ENCODE measurements around the gene RPTOR. TPM values are rescaled to one million over a fixed set of nuclear protein-coding genes. Genes with fewer than 3 reads are reported as not detected.

RPTOR gene
- total RNA-seq, 1 experiment from 2014 or later = 66.7 TPM

- Mint-ChIP-seq H3K4me1 (ENCODE audit: low read depth, unreplicated experiment) (no peaks in the 10 kb centered on the region), H3K4me3 (ENCODE audit: unreplicated experiment) (no peak overlapping the region), H3K36me3 (ENCODE audit: insufficient read depth, unreplicated experiment) (peaks cover 22% of the 10 kb centered on the region), H3K27ac (ENCODE audit: unreplicated experiment) (no peak overlapping the region), H3K27me3 (ENCODE audit: insufficient read depth, unreplicated experiment) (no peaks in the 10 kb centered on the region), H3K9me3 (ENCODE audit: unreplicated experiment) (no peaks in the 10 kb centered on the region)
- POLR2A ChIA-PET = no interaction called here
- no TSS peak for BruUV-seq (replicated peaks)
- DNase-seq = no peak
- Histone ChIP-seq H3K9me3 (no peaks in the 10 kb centered on the region), H3K27me3 (replicated peaks; ENCODE audit: control insufficient read depth, insufficient read depth, low read length) (no peaks in the 10 kb centered on the region), H3K4me1 (no peaks in the 10 kb centered on the region), H3K36me3 (ENCODE audit: control insufficient read depth, insufficient read depth, low read length) (no peaks in the 10 kb centered on the region; the same call in 1 of the 2 replicates), H3K4me3 (ENCODE audit: low read depth, low read length) (no peak overlapping the region)
- intact Hi-C loops (cut with micrococcal nuclease; ENCODE audit: unreplicated experiment) = no loop called here
- TF ChIP-seq CTCF (IDR thresholded peaks at IDR 0.05; ENCODE audit: insufficient read depth in 1 of 2, low read depth in 1 of 2, low read length in 1 of 2, severe bottlenecking in 1 of 2, unreplicated experiment in 1 of 2) = no peak
- CTCF ChIA-PET = no interaction called here
Observed at GRCh38 chr17:80947200-80947940, 402.7 kb downstream of the RPTOR start.

- H3K4me1 ChIP-seq = no peaks in the 10 kb centered on the region
- BruUV-seq (replicated peaks) = no TSS peak
- Mint-ChIP-seq H3K9me3 (ENCODE audit: unreplicated experiment) (no peaks in the 10 kb centered on the region), H3K4me1 (ENCODE audit: low read depth, unreplicated experiment) (no peaks in the 10 kb centered on the region), H3K36me3 (ENCODE audit: insufficient read depth, unreplicated experiment) (peaks cover 28% of the 10 kb centered on the region), H3K27me3 (ENCODE audit: insufficient read depth, unreplicated experiment) (no peaks in the 10 kb centered on the region), H3K4me3 (ENCODE audit: unreplicated experiment) (no peak overlapping the region), H3K27ac (ENCODE audit: unreplicated experiment) (no peak overlapping the region)
- H3K9me3 ChIP-seq = no peaks in the 10 kb centered on the region
- H3K27me3 ChIP-seq (replicated peaks; ENCODE audit: control insufficient read depth, insufficient read depth, low read length) = no peaks in the 10 kb centered on the region
- CTCF ChIA-PET = interaction anchor here (1.1 kb wide), 2 partner anchors 10 to 571 kb away, joined by 3 read pairs; no protein-coding TSS in a partner anchor
- no peaks in the 10 kb centered on the region; the same call in 1 of the 2 replicates for H3K36me3 ChIP-seq (ENCODE audit: control insufficient read depth, insufficient read depth, low read length)
- H3K4me3 ChIP-seq (ENCODE audit: low read depth, low read length) = no peak overlapping the region
- DNase-seq = no peak
- POLR2A ChIA-PET = no interaction called here
- no peak for TF ChIP-seq CTCF (IDR thresholded peaks at IDR 0.05; ENCODE audit: insufficient read depth in 1 of 2, low read depth in 1 of 2, low read length in 1 of 2, severe bottlenecking in 1 of 2, unreplicated experiment in 1 of 2)
- intact Hi-C loops (cut with micrococcal nuclease; ENCODE audit: unreplicated experiment) = no loop called here
Observed at GRCh38 chr17:80948019-80948975, 403.7 kb downstream of the RPTOR start.

GRCh38 chr17:80948976-80949450 is 404.4 kb downstream of the RPTOR start:
- ChIA-PET CTCF (interaction anchor here (1.1 kb wide), 2 partner anchors 11 to 572 kb away, joined by 3 read pairs; no protein-coding TSS in a partner anchor), POLR2A (no interaction called here)
- Histone ChIP-seq H3K36me3 (ENCODE audit: control insufficient read depth, insufficient read depth, low read length) (no peaks in the 10 kb centered on the region; the same call in 1 of the 2 replicates), H3K4me3 (ENCODE audit: low read depth, low read length) (no peak overlapping the region), H3K4me1 (no peaks in the 10 kb centered on the region), H3K9me3 (no peaks in the 10 kb centered on the region), H3K27me3 (replicated peaks; ENCODE audit: control insufficient read depth, insufficient read depth, low read length) (no peaks in the 10 kb centered on the region)
- Mint-ChIP-seq H3K4me3 (ENCODE audit: unreplicated experiment) (no peak overlapping the region), H3K9me3 (ENCODE audit: unreplicated experiment) (no peaks in the 10 kb centered on the region), H3K27ac (ENCODE audit: unreplicated experiment) (no peak overlapping the region), H3K27me3 (ENCODE audit: insufficient read depth, unreplicated experiment) (no peaks in the 10 kb centered on the region), H3K4me1 (ENCODE audit: low read depth, unreplicated experiment) (no peaks in the 10 kb centered on the region), H3K36me3 (ENCODE audit: insufficient read depth, unreplicated experiment) (peaks cover 29% of the 10 kb centered on the region)
- no TSS peak for BruUV-seq (replicated peaks)
- intact Hi-C loops (cut with micrococcal nuclease; ENCODE audit: unreplicated experiment) = no loop called here
- no peak for TF ChIP-seq CTCF (IDR thresholded peaks at IDR 0.05; ENCODE audit: insufficient read depth in 1 of 2, low read depth in 1 of 2, low read length in 1 of 2, severe bottlenecking in 1 of 2, unreplicated experiment in 1 of 2)
- no peak for DNase-seq
